ENCODE results near the gene ACBD3.

DNA sequence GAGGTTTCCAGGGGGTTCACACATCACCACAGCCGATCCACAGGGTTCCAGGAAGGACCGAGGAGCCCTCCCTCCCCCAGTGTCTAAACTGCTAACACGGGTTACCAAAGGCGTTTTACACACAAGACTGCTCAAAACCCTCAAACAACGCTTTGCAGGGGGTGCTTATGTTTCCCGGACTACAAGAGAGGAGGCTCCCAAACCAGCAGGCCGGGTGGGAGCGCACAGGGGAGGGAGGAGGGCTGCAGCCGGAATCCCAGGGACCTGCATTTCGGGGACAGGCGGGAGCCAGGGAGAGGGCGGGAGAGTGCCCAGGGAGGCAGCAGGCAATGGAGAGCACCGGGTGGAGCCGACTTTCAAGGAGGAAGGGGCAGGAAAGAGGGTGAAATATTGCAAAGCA lies 50.8 kb downstream of the ACBD3 start:
- TF ChIP-seq CTCF (IDR thresholded peaks at IDR 0.05; ENCODE audit: low read length) (no peak), EZH2phosphoT487 (IDR thresholded peaks at IDR 0.05; ENCODE audit: low read length) (no peak), EZH2 (optimal IDR thresholded peaks at IDR 0.05; ENCODE audit: low read depth, low read length) (no peak)
